Mucosa of rectum (tissue), 2 donors: ENCODE measurements around the gene RTP3.
"Not testable (repeated sequence)": the region's sequence is repeated elsewhere in the genome, so short reads cannot be mapped to it uniquely, and the experiment has no call there.

Experiments
- H3K27ac ChIP-seq, 2 donors: one replicate each; pipeline ENCODE4 v1.7.0; 2013; ENCODE audit warnings: inconsistent platforms in 2 of 2, low read depth in 2 of 2, low read length in 2 of 2
- H3K27me3 ChIP-seq, 2 donors: one replicate each; pipeline ENCODE4 v1.7.0; 2013; ENCODE audit warnings: low read length in 2 of 2; ENCODE audit not compliant: control insufficient read depth in 2 of 2, insufficient read depth in 2 of 2
- H3K36me3 ChIP-seq, 2 donors: one replicate each; pipeline ENCODE4 v1.7.0; 2013; ENCODE audit warnings: low read length in 2 of 2; ENCODE audit not compliant: control insufficient read depth in 2 of 2, insufficient read depth in 2 of 2
- H3K4me1 ChIP-seq, 2 donors: one replicate each; pipeline ENCODE4 v1.7.0; 2013; ENCODE audit warnings: low read length in 2 of 2, mild to moderate bottlenecking in 1 of 2; ENCODE audit not compliant: control insufficient read depth in 2 of 2, insufficient read depth in 2 of 2
- H3K4me3 ChIP-seq, 2 donors: one replicate each; pipeline ENCODE4 v1.7.0; 2013; ENCODE audit warnings: low read length in 2 of 2
- H3K9ac ChIP-seq, 2 donors: one replicate each; pipeline ENCODE4 v1.7.0; 2013; ENCODE audit warnings: low read length in 2 of 2, low read depth in 1 of 2, mild to moderate bottlenecking in 1 of 2
- H3K9me3 ChIP-seq, 2 donors: one replicate each; pipeline ENCODE4 v1.7.0; 2013; ENCODE audit warnings: low read length in 2 of 2; ENCODE audit not compliant: control insufficient read depth in 2 of 2
- donor health status: healthy.
- donor health status: Normal muscosa, but diverticular disease.

RTP3 gene

GRCh38 chr3:46533091-46533490, 35.3 kb downstream of the RTP3 start:
- Histone ChIP-seq H3K27ac (no peak overlapping the region), H3K4me3 (no peak overlapping the region), H3K9ac (no peak overlapping the region), H3K4me1 (no peaks in the 10 kb centered on the region), H3K9me3 (no peaks in the 10 kb centered on the region), H3K36me3 (no peaks in the 10 kb centered on the region), H3K27me3 (no peaks in the 10 kb centered on the region)

GRCh38 chr3:46535746-46536145, 38.0 kb downstream of the RTP3 start:
- no peak overlapping the region for H3K27ac ChIP-seq
- no peak overlapping the region for H3K9ac ChIP-seq

GRCh38 chr3:46536758-46537157, 39.0 kb downstream of the RTP3 start:
- Histone ChIP-seq H3K27ac (no peak overlapping the region), H3K4me3 (no peak overlapping the region), H3K9ac (no peak overlapping the region), H3K9me3 (no peaks in the 10 kb centered on the region), H3K4me1 (peaks cover 0 to 5% of the 10 kb centered on the region in 2 donors), H3K27me3 (no peaks in the 10 kb centered on the region), H3K36me3 (no peaks in the 10 kb centered on the region)

More at GRCh38 chr3:46535746-46536145, 38.0 kb downstream of the RTP3 start:
- no peaks in the 10 kb centered on the region for H3K27me3 ChIP-seq
- H3K4me1 ChIP-seq = peaks cover 0 to 5% of the 10 kb centered on the region in 2 donors
- no peaks in the 10 kb centered on the region for H3K9me3 ChIP-seq
- H3K36me3 ChIP-seq = no peaks in the 10 kb centered on the region
- H3K4me3 ChIP-seq = no peak overlapping the region

GRCh38 chr3:46537316-46537715, 39.5 kb downstream of the RTP3 start:
- Histone ChIP-seq H3K9me3 (no peaks in the 10 kb centered on the region), H3K4me1 (peaks cover 0 to 5% of the 10 kb centered on the region in 2 donors), H3K27ac (no peak overlapping the region), H3K36me3 (no peaks in the 10 kb centered on the region), H3K27me3 (no peaks in the 10 kb centered on the region), H3K4me3 (no peak overlapping the region), H3K9ac (no peak overlapping the region)

GRCh38 chr3:46537779-46538178, 40.0 kb downstream of the RTP3 start:
- peak overlapping the region in 1 of 2 donors; percentile 80 for H3K27ac ChIP-seq
- no peaks in the 10 kb centered on the region for H3K36me3 ChIP-seq
- no peaks in the 10 kb centered on the region for H3K9me3 ChIP-seq
- H3K9ac ChIP-seq = no peak overlapping the region
- no peak overlapping the region for H3K4me3 ChIP-seq
- no peaks in the 10 kb centered on the region for H3K27me3 ChIP-seq
- H3K4me1 ChIP-seq = peaks cover 0 to 5% of the 10 kb centered on the region in 2 donors

- peak overlapping the region; percentile 25 to 80 for H3K27ac ChIP-seq
- not testable (repeated sequence) for H3K9me3 ChIP-seq, H3K9ac ChIP-seq, H3K27me3 ChIP-seq, H3K4me3 ChIP-seq, H3K36me3 ChIP-seq, H3K4me1 ChIP-seq
These were observed 40.6 kb downstream of the RTP3 start for GRCh38 chr3:46538425-46538802.

GRCh38 chr3:46538803-46539442, 41.1 kb downstream of the RTP3 start:
- Histone ChIP-seq H3K36me3 (no peaks in the 10 kb centered on the region), H3K4me1 (peaks cover 0 to 5% of the 10 kb centered on the region in 2 donors), H3K27me3 (no peaks in the 10 kb centered on the region), H3K9me3 (no peaks in the 10 kb centered on the region), H3K9ac (no peak overlapping the region), H3K4me3 (peak overlapping the region in 1 of 2 donors; percentile 37), H3K27ac (peak overlapping the region; percentile 58 to 80)

- Histone ChIP-seq H3K27me3 (no peaks in the 10 kb centered on the region), H3K9ac (no peak overlapping the region), H3K4me1 (peaks cover 0 to 5% of the 10 kb centered on the region in 2 donors), H3K27ac (peak overlapping the region; percentile 58 to 80), H3K4me3 (no peak overlapping the region), H3K9me3 (no peaks in the 10 kb centered on the region), H3K36me3 (no peaks in the 10 kb centered on the region)
These were observed 41.7 kb downstream of the RTP3 start for GRCh38 chr3:46539443-46540005.

GRCh38 chr3:46540550-46540949, 42.8 kb downstream of the RTP3 start:
- H3K4me3 ChIP-seq = no peak overlapping the region
- H3K4me1 ChIP-seq = peaks cover 0 to 5% of the 10 kb centered on the region in 2 donors
- no peaks in the 10 kb centered on the region for H3K27me3 ChIP-seq
- H3K36me3 ChIP-seq = no peaks in the 10 kb centered on the region
- no peak overlapping the region for H3K9ac ChIP-seq
- no peaks in the 10 kb centered on the region for H3K9me3 ChIP-seq
- H3K27ac ChIP-seq = no peak overlapping the region

- no peaks in the 10 kb centered on the region for H3K27me3 ChIP-seq
- H3K4me3 ChIP-seq = no peak overlapping the region
- no peak overlapping the region for H3K9ac ChIP-seq
- peaks cover 0 to 5% of the 10 kb centered on the region in 2 donors for H3K4me1 ChIP-seq
- H3K9me3 ChIP-seq = no peaks in the 10 kb centered on the region
- H3K27ac ChIP-seq = no peak overlapping the region
- H3K36me3 ChIP-seq = no peaks in the 10 kb centered on the region
These were observed 44.1 kb downstream of the RTP3 start for GRCh38 chr3:46541835-46542234.
